Kidney (tissue), 14 donors: ENCODE results near the gene APOB. TPM values are rescaled to one million over a fixed set of nuclear protein-coding genes. Genes with fewer than 3 reads are reported as not detected.

Source experiments
- DNase-seq, 5 donors: peaks; one replicate each; pipeline ENCODE4 v3.0.0-alpha.2; 2013 to 2020
- FAIRE-seq: peaks from 2 replicates; lab custom pipeline; 2012; peaks lifted over from hg19 to GRCh38; lab: Jason Lieb, UNC
- H3K27ac ChIP-seq, 2 donors: one replicate each; pipeline ENCODE4 v1.7.0; 2013; ENCODE audit warnings: low read depth in 2 of 2, low read length in 2 of 2, inconsistent platforms in 1 of 2
- H3K27me3 ChIP-seq: one replicate; pipeline ENCODE4 v1.7.1; 2013; ENCODE audit warnings: low read length, inconsistent platforms; ENCODE audit not compliant: control insufficient read depth, insufficient read depth
- H3K36me3 ChIP-seq, 3 donors: one replicate each; pipeline versions ENCODE4 v1.7.0 to v1.7.1; 2013; ENCODE audit warnings: low read length in 3 of 3, control low read depth in 1 of 3, inconsistent platforms in 1 of 3; ENCODE audit not compliant: insufficient read depth in 3 of 3, control insufficient read depth in 2 of 3
- H3K4me1 ChIP-seq, 3 donors: one replicate each; pipeline versions ENCODE4 v1.7.0 to v1.7.1; 2013; ENCODE audit warnings: low read length in 3 of 3, inconsistent platforms in 1 of 3, low read depth in 1 of 3; ENCODE audit not compliant: control insufficient read depth in 2 of 3, insufficient read depth in 2 of 3
- H3K4me3 ChIP-seq, 3 donors: one replicate each; pipeline versions ENCODE4 v1.7.0 to v1.8.1; 2013; ENCODE audit warnings: low read length in 3 of 3, control low read depth in 1 of 3, inconsistent platforms in 1 of 3
- H3K9ac ChIP-seq, 3 donors: one replicate each; pipeline versions ENCODE4 v1.7.0 to v1.7.1; 2013; ENCODE audit warnings: low read length in 3 of 3, control low read depth in 1 of 3, inconsistent platforms in 1 of 3
- H3K9me3 ChIP-seq, 3 donors: one replicate each; pipeline versions ENCODE4 v1.7.0 to v1.7.1; 2013; ENCODE audit warnings: low read length in 3 of 3, control low read depth in 1 of 3, inconsistent platforms in 1 of 3; ENCODE audit not compliant: control insufficient read depth in 2 of 3, insufficient read depth in 1 of 3
- intact Hi-C: fragments of 100-400 bp; cut with DNase I; formaldehyde crosslinking; loops from one replicate; pipeline ENCODE4 v1.11.1; 2022
- polyA plus RNA-seq: library from polyadenylated mRNA; stranded (reverse); fragments of 350-450 nt; fragmentation: Illumina TruSeq; extraction: RNeasy Lipid Tissue Mini Kit (QIAGEN cat#74804); gene quantifications from one replicate; pipeline ENCODE4 v1.2.3, GENCODE V29; 2014; ENCODE audit warnings: low read depth, low replicate concordance; ENCODE audit not compliant: insufficient read depth
- total RNA-seq: library from RNA; stranded (reverse); fragmentation: NEBNext Ultra II Directional; extraction: Animal tissue kit (Norgen Biotek cat#: 25700); gene quantifications from one replicate; pipeline ENCODE4 v1.2.1, GENCODE V29; 2021
- TF ChIP-seq, protein P1 (sequence below): IDR thresholded peaks from 3 replicates; pipeline ENCODE4 v1.5.1; 2012; ENCODE audit warnings: mild to moderate bottlenecking, moderate library complexity, borderline replicate concordance; ENCODE audit not compliant: insufficient read depth; ENCODE audit errors: extremely low read depth
- donor health status: control.
- donor health status: control.
- donor health status: control.
- donor health status: control.
- donor health status: control.
- donor health status: DM: yes; HTN: yes; CAD: no.
- donor health status: Normal renal cell carcinoma (clear cell type).

The APOB gene
- total and polyA plus RNA-seq, 2 donors from 2014 or later = 0.11 to 0.57 TPM

DNA sequence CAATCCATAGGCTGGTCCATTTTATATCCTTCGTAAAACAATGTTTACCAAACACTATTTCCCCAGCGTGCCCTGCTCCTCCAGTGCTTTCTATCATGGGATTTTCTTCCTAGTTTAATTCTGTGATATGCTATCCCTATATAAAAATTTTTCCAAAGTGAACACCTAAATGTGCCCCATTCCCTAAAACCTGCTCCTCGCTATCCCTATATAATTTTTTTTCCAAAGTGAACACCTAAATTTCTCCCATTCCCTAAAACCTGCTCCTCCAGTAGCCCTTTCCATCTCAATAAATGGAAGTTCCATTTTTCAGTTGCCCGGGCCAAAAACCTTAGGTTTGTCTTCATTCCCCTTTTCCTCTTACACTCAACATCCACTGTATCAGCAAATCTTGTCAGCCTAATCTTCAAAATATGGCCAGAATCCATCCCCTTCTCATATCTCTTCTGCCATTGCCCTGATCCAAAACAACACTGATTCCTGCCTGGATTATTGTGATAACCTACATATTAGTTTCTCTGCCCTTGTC, 26.1 kb downstream of the APOB start:
- H3K9me3 ChIP-seq = no peaks in the 10 kb centered on the region
- TF ChIP-seq, protein P1, sequence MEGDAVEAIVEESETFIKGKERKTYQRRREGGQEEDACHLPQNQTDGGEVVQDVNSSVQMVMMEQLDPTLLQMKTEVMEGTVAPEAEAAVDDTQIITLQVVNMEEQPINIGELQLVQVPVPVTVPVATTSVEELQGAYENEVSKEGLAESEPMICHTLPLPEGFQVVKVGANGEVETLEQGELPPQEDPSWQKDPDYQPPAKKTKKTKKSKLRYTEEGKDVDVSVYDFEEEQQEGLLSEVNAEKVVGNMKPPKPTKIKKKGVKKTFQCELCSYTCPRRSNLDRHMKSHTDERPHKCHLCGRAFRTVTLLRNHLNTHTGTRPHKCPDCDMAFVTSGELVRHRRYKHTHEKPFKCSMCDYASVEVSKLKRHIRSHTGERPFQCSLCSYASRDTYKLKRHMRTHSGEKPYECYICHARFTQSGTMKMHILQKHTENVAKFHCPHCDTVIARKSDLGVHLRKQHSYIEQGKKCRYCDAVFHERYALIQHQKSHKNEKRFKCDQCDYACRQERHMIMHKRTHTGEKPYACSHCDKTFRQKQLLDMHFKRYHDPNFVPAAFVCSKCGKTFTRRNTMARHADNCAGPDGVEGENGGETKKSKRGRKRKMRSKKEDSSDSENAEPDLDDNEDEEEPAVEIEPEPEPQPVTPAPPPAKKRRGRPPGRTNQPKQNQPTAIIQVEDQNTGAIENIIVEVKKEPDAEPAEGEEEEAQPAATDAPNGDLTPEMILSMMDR = no peak
- no peaks in the 10 kb centered on the region for H3K27me3 ChIP-seq
- H3K27ac ChIP-seq = no peak overlapping the region
- FAIRE-seq (no peak), DNase-seq (no peak)
- H3K36me3 ChIP-seq = no peaks in the 10 kb centered on the region
- H3K4me1 ChIP-seq = no peaks in the 10 kb centered on the region
- intact Hi-C loops = no loop called here
- H3K4me3 ChIP-seq = no peak overlapping the region
- no peak overlapping the region for H3K9ac ChIP-seq

GRCh38 chr2:21015281-21015645, 28.6 kb downstream of the APOB start:
- no peaks in the 10 kb centered on the region for H3K36me3 ChIP-seq
- no peaks in the 10 kb centered on the region for H3K4me1 ChIP-seq
- H3K4me3 ChIP-seq = no peak overlapping the region
- no peak for DNase-seq
- intact Hi-C loops = no loop called here
- TF ChIP-seq, protein P1 = no peak
- H3K27ac ChIP-seq = no peak overlapping the region
- H3K27me3 ChIP-seq = no peaks in the 10 kb centered on the region
- no peak overlapping the region for H3K9ac ChIP-seq
- H3K9me3 ChIP-seq = no peaks in the 10 kb centered on the region
- no peak for FAIRE-seq

- Histone ChIP-seq H3K27me3 (no peaks in the 10 kb centered on the region), H3K4me3 (no peak overlapping the region), H3K9ac (no peak overlapping the region), H3K36me3 (no peaks in the 10 kb centered on the region), H3K4me1 (no peaks in the 10 kb centered on the region), H3K27ac (no peak overlapping the region), H3K9me3 (no peaks in the 10 kb centered on the region)
- DNase-seq (no peak), FAIRE-seq (no peak)
- TF ChIP-seq, protein P1 = no peak
- intact Hi-C loops = no loop called here
These were observed 29.3 kb downstream of the APOB start for GRCh38 chr2:21014364-21015280.
